Tibial artery (tissue), 4 donors: ENCODE measurements around the gene AOAH.

Experiments
- DNase-seq, 2 donors: peaks; one replicate each; pipeline ENCODE4 v3.0.0-alpha.2; 2019
- H3K27ac ChIP-seq, 2 donors: fragments of 200-600 bp; sonication (generic) in 1 of 2; 1 replicate in 1 of 2; 2 replicates in 1 of 2; pipeline ENCODE4 v1.5.1; 2018 to 2019; ENCODE audit warnings: mild to moderate bottlenecking in 1 of 2
- H3K27me3 ChIP-seq, 2 donors: fragments of 200-600 bp; sonication (generic) in 1 of 2; one replicate each; pipeline versions ENCODE4 v1.5.1 to v1.6.0; 2016 to 2019
- H3K36me3 ChIP-seq, 3 donors: fragments of 200-600 bp; sonication (generic) in 2 of 3; one replicate each; pipeline ENCODE4 v1.5.1; 2016 to 2019; ENCODE audit warnings: mild to moderate bottlenecking in 2 of 3
- H3K4me1 ChIP-seq, 4 donors: fragments of 200-600 bp; sonication (generic) in 2 of 4; 1 replicate in 3 of 4; 2 replicates in 1 of 4; pipeline ENCODE4 v1.5.1; 2016 to 2019
- H3K4me3 ChIP-seq, 2 donors: fragments of 200-600 bp; sonication (generic) in 1 of 2; 1 replicate in 1 of 2; 2 replicates in 1 of 2; pipeline ENCODE4 v1.5.1; 2018 to 2019; ENCODE audit warnings: mild to moderate bottlenecking in 2 of 2
- H3K9me3 ChIP-seq, 3 donors: fragments of 200-600 bp; sonication (generic) in 1 of 3; one replicate each; pipeline ENCODE4 v1.5.1; 2016 to 2019
- CTCF ChIP-seq, 2 experiments: fragments of 200-600 bp in 1 of 2; fragments of 450-650 bp in 1 of 2; IDR thresholded peaks; one replicate each; pipeline ENCODE4 v1.5.1; 2017 to 2019; ENCODE audit warnings: antibody characterized with exemption in 2 of 2, mild to moderate bottlenecking in 1 of 2, moderate library complexity in 1 of 2
- intact Hi-C: fragments of 100-400 bp; cut with DNase I; formaldehyde crosslinking; loops from one replicate; pipeline ENCODE4 v1.15.0; 2023; ENCODE audit warnings: low total_unique reads

The AOAH gene

DNA sequence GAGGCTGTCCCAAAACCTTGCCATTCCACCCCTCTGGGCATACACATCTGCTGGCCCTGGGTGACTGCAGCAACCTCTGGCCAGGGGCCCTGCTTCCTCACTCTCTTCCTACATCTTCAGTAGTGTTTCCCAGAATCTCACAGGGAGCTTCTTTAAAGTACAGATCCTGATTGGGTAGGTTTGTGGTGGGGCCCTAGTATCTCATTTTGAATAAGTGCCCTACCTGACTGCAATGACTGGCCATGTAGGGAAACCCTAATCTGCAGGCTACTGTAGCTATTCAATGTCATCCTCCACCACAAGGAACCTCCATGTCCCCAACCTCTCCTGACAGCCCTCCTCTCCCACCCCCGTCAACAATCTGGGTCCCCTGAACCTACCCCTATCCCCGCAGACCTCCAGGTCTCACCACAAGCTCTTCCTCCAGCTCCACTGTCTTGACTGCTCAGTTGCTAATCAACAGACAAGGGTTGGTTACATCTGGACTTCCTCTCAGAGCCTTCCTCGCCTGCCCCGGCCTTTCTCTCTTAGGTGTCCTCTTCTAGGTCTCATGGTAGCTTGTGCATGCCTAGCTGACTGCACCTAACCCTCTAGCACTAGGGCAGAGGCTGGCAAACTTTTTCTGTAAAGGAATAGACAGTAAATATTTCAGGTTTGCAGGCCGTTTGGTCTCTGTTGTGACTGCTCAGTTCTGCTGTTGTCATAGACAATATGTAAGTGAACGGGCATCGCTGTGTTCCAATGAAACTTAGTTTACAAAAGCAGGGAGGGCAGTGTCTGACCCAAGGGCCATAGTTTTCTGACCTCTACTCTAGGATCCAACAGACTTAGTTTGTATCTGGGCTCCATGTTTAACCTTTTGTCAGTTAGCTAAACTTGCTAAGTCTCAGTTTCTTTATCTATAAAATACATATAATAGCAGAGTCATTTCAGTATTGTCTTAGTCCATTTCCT lies 121.1 kb downstream of the AOAH start:
- Histone ChIP-seq H3K4me3 (no peak overlapping the region), H3K27ac (no peak overlapping the region), H3K9me3 (no peaks in the 10 kb centered on the region), H3K4me1 (no peaks in the 10 kb centered on the region), H3K36me3 (no peaks in the 10 kb centered on the region), H3K27me3 (peaks cover 0 to 4% of the 10 kb centered on the region in 2 donors)
- intact Hi-C loops = no loop called here
- no peak for TF ChIP-seq CTCF (IDR thresholded peaks at IDR 0.05)
- no peak for DNase-seq

DNA sequence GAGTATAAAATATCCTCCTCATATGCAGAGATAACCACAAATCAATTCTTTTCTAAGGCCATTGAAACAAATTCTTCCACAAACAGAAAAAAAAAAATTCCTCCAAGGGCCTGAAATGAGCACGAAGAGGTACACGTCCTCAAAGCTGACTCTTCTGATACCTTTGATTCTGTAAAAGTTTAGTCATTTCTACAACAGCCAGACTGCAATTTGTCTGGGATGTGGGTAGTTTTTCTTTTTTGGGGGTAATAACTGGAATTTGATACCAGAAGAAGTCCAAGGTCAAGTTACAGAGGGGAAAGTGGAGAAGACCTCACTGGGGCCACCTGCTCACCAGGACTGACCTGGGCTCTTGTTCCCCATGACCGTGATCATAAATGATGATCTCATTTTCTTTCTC lies 121.8 kb downstream of the AOAH start:
- no peak for DNase-seq
- H3K4me3 ChIP-seq = no peak overlapping the region
- intact Hi-C loops = no loop called here
- no peak overlapping the region for H3K27ac ChIP-seq
- no peaks in the 10 kb centered on the region for H3K9me3 ChIP-seq
- TF ChIP-seq CTCF (IDR thresholded peaks at IDR 0.05) = no peak
- no peaks in the 10 kb centered on the region for H3K4me1 ChIP-seq
- H3K27me3 ChIP-seq = peaks cover 0 to 3% of the 10 kb centered on the region in 2 donors
- H3K36me3 ChIP-seq = no peaks in the 10 kb centered on the region

- TF ChIP-seq CTCF (IDR thresholded peaks at IDR 0.05) = no peak
- H3K27me3 ChIP-seq = no peaks in the 10 kb centered on the region
- no peak overlapping the region for H3K4me3 ChIP-seq
- intact Hi-C loops = no loop called here
- no peaks in the 10 kb centered on the region for H3K4me1 ChIP-seq
- H3K36me3 ChIP-seq = no peaks in the 10 kb centered on the region
- DNase-seq = no peak
- no peak overlapping the region for H3K27ac ChIP-seq
- no peaks in the 10 kb centered on the region for H3K9me3 ChIP-seq
These were observed 122.7 kb downstream of the AOAH start for GRCh38 chr7:36601601-36602000.

- Histone ChIP-seq H3K4me1 (no peaks in the 10 kb centered on the region), H3K4me3 (no peak overlapping the region), H3K36me3 (no peaks in the 10 kb centered on the region), H3K27ac (no peak overlapping the region), H3K27me3 (no peaks in the 10 kb centered on the region), H3K9me3 (no peaks in the 10 kb centered on the region)
- intact Hi-C loops = no loop called here
- no peak for TF ChIP-seq CTCF (IDR thresholded peaks at IDR 0.05)
- no peak for DNase-seq
These were observed 123.3 kb downstream of the AOAH start for GRCh38 chr7:36600869-36601530.

GRCh38 chr7:36600314-36600682 lies 124.0 kb downstream of the AOAH start:
- no peaks in the 10 kb centered on the region for H3K36me3 ChIP-seq
- no peak overlapping the region for H3K27ac ChIP-seq
- H3K9me3 ChIP-seq = no peaks in the 10 kb centered on the region
- no peak for DNase-seq
- H3K4me3 ChIP-seq = no peak overlapping the region
- intact Hi-C loops = no loop called here
- TF ChIP-seq CTCF (IDR thresholded peaks at IDR 0.05) = no peak
- H3K27me3 ChIP-seq = no peaks in the 10 kb centered on the region
- H3K4me1 ChIP-seq = no peaks in the 10 kb centered on the region
